ENCODE data around the gene RPGRIP1L.
"Not testable (repeated sequence)": the region's sequence is repeated elsewhere in the genome, so short reads cannot be mapped to it uniquely, and the experiment has no call there.

- not testable (repeated sequence) for TF ChIP-seq EZH2 (IDR thresholded peaks at IDR 0.05; ENCODE audit: borderline replicate concordance, low read depth, low read length, poor library complexity, severe bottlenecking); CTCF (conservative IDR thresholded peaks at IDR 0.05; ENCODE audit: low read depth, low read length)
These were observed 5.4 kb downstream of the RPGRIP1L start for GRCh38 chr16:53698271-53698670.

Data from A673 (cell line).